ENCODE data around the gene DAZAP2. TPM values are rescaled to one million over a fixed set of nuclear protein-coding genes. Genes with fewer than 3 reads are reported as not detected.
A peak's percentile ranks its signal among the peaks of the same experiment; 100 is the strongest.

DAZAP2 gene
- total and polyA plus RNA-seq, 2 of the 13 experiments (the other 11 are each of a cell fraction or from before 2014, with no cell fraction given) = 64.5 to 222 TPM

DNA sequence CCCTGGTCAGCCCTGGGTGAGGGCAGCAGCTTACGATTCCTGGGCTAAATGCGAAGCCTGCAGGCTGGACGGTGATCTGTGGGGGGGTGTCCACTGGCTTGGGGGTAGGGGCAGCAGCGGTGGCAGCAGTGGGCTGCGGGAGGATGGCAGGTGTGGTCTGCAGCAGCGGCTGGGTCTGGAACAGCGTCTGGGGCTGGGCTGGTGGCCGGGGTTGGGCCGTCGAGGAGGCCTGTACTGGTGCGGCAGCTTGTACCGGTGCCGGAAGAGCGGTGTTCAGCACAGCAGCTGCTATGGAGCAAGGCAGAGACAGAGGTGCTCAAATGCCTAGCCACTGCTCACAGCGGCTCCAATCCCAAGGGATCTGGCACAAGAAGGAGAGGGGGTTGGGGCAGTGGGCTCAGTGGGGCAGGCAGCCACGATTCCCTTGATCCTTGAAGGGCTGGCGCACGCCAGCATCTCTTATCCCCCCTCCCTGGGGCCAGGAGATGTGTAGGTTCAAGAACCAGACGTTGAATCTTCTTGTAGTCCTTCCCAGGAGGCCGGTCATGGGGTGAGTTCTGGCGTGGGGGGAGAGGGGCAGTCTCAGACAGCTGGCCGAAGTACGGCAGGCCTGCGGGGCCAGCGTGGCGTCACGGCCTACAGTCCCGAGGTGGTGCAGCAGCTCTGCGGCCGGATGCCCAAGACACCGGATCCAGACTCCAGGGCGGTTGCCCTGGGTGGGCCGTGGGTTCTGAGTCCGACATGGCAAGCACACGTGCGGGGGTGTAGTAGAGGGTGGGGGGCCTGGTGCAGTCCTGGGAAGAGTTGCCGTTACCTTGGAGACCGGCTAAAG lies 40.7 kb upstream of the DAZAP2 start (continued):
- TF ChIP-seq, protein P1, sequence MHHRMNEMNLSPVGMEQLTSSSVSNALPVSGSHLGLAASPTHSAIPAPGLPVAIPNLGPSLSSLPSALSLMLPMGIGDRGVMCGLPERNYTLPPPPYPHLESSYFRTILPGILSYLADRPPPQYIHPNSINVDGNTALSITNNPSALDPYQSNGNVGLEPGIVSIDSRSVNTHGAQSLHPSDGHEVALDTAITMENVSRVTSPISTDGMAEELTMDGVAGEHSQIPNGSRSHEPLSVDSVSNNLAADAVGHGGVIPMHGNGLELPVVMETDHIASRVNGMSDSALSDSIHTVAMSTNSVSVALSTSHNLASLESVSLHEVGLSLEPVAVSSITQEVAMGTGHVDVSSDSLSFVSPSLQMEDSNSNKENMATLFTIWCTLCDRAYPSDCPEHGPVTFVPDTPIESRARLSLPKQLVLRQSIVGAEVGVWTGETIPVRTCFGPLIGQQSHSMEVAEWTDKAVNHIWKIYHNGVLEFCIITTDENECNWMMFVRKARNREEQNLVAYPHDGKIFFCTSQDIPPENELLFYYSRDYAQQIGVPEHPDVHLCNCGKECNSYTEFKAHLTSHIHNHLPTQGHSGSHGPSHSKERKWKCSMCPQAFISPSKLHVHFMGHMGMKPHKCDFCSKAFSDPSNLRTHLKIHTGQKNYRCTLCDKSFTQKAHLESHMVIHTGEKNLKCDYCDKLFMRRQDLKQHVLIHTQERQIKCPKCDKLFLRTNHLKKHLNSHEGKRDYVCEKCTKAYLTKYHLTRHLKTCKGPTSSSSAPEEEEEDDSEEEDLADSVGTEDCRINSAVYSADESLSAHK (CRISPR knock-in tag; IDR thresholded peaks at IDR 0.05; ENCODE audit: borderline replicate concordance) = no peak
- TF ChIP-seq GPN1 (CRISPR knock-in tag; IDR thresholded peaks at IDR 0.05; ENCODE audit: borderline replicate concordance) (no peak), ZNF367 (CRISPR knock-in tag; IDR thresholded peaks at IDR 0.05; ENCODE audit: borderline replicate concordance) (no peak), HNRNPK (IDR thresholded peaks at IDR 0.05; ENCODE audit: low read depth, low read length, poor library complexity, severe bottlenecking) (no peak), ZNF678 (CRISPR knock-in tag; IDR thresholded peaks at IDR 0.05) (no peak), MED1 (CRISPR knock-in tag; IDR thresholded peaks at IDR 0.05) (no peak), KDM5B (CRISPR knock-in tag; IDR thresholded peaks at IDR 0.05; ENCODE audit: borderline replicate concordance) (0 out of 2 replicates have a peak, but pooled peaks have one; percentile 30), RXRB (CRISPR knock-in tag; IDR thresholded peaks at IDR 0.05; ENCODE audit: borderline replicate concordance) (no peak), MYC (CRISPR knock-in tag; IDR thresholded peaks at IDR 0.05; ENCODE audit: borderline replicate concordance) (no peak), IKZF4 (CRISPR knock-in tag; IDR thresholded peaks at IDR 0.05; ENCODE audit: borderline replicate concordance, low read depth, not compliant biosample characterization) (peak; percentile 20), ISL2 (CRISPR knock-in tag; IDR thresholded peaks at IDR 0.05) (no peak), ZBTB38 (CRISPR knock-in tag; IDR thresholded peaks at IDR 0.05) (peak; percentile 21; the same call in 1 of the 2 replicates), ZFYVE20 (CRISPR knock-in tag; IDR thresholded peaks at IDR 0.05; ENCODE audit: borderline replicate concordance, low read depth) (no peak)

Measured in HepG2 (cell line).